Renal pelvis (tissue), 4 donors: ENCODE data around the gene HES4. TPM values are rescaled to one million over a fixed set of nuclear protein-coding genes. Genes with fewer than 3 reads are reported as not detected.
A peak's percentile ranks its signal among the peaks of the same experiment; 100 is the strongest.
"Not testable (repeated sequence)": the region's sequence is repeated elsewhere in the genome, so short reads cannot be mapped to it uniquely, and the experiment has no call there.

ENCODE experiments used
- DNase-seq: peaks from one replicate; pipeline ENCODE4 v3.0.0-alpha.2; 2013
- polyA plus RNA-seq, 3 donors: library from polyadenylated mRNA; unstranded; fragments of 120-200 nt; gene quantifications; one replicate each; pipeline ENCODE4 v1.2.1, GENCODE V29; 2013; ENCODE audit not compliant: insufficient read length in 3 of 3

The HES4 gene
- polyA plus RNA-seq, 3 donors, result 33.1 to 47.9 (median 43.2) TPM

GRCh38 chr1:1040004-1040991 is 40.4 kb upstream of the HES4 start:
- peak; percentile 69 for DNase-seq

DNA sequence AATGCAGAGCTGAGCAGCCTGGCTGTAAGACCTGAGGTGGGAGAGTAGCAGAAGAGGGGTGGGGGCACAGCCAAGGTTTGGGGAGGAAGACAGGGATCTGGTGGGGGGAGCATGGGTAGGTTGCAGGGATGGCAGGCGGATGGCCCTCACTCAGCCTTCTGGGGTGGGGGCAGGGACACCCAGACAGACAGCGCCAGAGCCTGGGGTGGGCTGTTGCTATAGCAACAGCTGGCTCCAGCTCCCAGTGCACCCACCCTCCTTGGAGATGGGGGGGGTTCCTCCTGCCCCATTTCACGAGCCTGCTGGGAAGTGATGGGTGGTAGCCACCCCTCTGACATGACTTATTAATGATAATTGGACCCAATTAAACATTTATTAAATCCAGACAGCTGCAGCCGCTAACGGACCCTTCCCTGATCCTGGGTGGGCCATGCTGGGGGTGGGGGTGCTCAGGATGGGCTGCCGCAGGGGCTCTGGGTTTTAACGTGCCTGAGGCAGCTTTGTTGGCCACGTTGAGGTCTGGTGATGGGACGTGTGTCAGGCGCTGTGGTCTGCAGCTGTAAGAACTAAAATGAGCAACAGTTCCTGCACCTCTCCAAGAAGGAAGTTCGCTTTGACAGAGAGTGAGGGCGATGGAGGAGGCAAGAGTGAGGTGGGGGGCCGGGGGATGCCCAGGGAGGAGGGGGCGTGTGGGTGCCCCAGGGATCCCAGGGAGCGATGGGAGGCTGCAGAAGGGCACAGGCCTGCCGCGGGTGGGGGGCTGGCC is 39.4 kb upstream of the HES4 start:
- no peak for DNase-seq

GRCh38 chr1:1038694-1039093 is 38.8 kb upstream of the HES4 start:
- no peak for DNase-seq

GRCh38 chr1:1037366-1038327 is 37.8 kb upstream of the HES4 start:
- no peak for DNase-seq

DNA sequence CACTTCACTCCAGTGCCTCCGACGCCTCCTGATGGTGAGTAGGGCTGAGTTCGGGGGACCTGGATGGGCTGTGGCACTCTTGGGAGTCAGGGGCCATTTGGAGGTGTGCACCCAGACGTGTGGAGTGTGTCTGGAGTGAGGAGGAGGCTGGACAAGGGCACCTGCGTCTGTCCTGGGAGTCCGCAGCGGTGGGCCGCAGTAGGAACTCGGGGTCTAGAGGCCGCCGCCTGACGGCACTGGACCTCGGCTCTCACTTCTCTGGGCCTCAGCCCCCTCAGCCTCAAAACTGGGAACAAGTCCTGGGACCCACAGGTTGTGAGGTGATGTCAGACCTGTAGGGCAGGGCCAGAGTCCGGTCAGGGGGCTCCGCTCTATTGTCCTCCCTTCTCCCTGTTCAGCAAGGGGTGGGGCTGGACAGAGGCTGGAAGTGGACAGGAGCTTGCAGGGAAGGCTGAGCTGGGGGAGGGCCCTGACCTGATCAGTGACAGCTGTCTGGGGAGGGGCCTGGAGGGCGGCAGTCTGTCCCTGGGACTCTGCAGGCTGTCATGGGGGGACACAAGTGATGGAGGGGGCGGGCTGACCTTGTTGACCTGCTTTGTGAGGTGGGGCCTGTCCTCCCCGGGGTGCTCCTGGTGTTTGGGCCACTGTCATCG is 35.5 kb upstream of the HES4 start:
- no peak for DNase-seq

DNA sequence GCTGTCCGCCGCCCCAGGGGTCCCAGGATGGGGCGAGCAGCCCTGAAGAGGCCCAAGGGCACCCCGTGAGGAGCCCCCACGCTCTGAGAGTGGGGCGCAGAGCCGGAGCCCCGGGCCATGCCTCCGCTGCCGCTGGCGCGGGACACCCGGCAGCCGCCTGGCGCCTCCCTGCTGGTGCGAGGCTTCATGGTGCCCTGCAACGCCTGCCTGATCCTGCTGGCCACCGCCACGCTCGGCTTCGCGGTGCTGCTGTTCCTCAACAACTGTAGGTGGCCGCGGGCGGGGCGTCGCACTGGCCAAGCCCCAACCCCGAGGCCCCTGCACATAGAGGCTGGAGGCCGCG is 34.5 kb upstream of the HES4 start:
- DNase-seq, result no peak

DNA sequence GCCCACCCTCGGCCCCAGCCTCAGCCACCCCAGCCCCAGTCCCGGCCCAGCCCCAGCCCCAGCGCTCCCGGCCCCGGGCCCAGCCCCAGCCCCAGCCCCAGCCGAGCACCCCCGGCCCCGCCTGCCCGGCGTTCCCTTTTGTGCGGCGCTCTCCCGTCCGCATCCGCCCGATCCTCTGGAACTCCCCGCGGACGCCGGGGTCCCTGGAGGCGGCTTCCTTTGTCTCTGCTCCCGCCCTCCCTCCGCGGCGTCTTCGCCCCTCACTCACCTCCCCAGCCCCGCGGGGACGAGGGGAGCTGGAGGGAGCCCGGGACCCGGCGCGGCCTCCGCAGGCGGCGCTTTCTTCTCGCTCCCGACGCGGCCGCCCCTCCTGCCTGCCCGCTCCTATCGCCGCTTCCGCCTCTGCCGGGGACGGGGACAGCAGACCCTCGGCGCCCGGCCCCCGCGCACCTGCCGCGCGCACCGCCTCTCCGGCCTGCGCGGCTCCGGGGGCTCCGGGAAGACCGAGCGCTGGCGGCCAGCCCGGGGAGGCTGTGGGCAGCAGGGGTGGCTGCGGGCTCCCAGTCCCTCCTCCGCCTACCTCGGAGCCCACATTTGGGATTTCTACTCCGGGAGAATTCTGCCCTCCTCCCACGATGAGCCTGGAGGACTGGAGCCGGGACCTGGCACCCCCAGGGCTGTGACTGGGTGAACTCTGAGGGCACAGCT is 34.0 kb upstream of the HES4 start:
- no peak for DNase-seq

DNA sequence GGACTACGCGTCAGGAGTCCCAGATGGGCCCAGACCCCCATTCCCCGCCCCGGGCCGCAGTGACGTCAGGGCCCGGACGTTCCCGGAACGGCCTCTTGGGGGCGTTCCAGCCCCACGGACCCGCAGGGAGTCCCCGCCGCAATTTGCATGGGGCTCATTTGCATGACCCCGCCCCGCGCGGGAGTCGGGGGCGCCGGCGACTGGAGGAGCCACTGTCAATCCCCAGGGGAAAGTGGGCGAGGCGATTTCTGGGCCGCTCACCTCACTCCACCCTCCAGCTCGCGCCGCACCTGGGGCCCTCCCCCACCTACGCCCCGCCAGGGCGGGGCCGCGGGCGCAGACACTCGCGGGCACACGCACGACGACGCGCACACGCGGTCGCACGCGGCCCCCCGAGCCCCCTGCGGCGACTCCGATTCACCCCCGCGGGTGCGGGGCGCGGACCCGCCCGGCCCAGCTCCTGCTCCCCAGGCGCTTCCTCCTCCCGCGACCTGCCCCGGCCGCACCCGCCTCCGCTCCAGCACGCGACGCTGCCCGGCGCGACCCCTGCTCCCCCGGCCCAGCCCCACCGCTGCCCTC is 33.2 kb upstream of the HES4 start:
- DNase-seq, result peak; percentile 91

DNA sequence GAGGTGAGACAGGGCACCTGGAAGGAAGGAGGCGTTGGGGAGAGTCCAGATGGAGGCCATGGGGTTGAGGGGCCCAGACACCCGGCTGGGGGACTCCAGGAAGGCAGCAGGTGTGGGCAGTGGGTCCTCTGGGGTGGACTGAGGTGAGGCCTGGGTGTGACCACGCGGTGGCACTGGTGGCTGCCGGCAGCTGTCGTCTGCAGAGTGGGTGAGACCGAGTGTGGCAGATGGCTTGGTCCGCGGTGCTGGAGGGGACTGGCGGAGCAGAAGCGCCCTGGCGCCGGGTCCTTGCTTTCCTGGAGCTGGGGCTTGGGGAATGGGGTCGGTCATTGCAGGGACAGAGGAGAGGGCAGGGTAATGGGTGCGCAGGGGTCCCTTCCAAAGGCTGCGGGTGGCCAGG is 32.5 kb upstream of the HES4 start:
- DNase-seq, result no peak

DNA sequence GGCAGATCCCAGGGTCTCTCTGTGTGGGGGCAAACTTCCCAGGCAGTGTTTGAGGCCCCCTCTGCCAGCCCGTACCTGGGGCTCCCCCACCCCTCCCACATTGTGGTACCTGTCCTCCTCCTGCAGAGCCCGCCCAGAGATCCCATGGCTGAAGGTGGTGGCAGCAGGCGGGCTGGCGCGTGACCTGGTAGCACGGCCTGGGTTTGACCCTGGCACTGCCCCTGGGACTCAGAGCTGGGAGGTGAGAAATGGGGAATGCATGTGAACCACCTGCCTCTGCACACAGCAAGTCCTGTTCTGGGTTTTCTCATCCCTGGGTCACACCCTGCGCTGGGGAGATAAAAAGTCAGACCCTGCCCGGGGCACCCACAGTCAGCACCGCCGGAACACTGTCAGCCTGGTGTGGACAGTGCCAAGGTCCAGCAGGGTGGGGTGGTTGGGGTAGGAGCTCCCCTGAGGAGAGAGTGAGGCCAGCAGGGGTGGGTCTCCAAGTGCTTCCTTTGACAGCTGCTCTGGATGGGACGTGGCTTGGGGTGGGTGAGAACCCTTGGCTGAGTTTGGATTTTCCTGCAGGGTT is 31.9 kb upstream of the HES4 start:
- DNase-seq, result no peak

DNA sequence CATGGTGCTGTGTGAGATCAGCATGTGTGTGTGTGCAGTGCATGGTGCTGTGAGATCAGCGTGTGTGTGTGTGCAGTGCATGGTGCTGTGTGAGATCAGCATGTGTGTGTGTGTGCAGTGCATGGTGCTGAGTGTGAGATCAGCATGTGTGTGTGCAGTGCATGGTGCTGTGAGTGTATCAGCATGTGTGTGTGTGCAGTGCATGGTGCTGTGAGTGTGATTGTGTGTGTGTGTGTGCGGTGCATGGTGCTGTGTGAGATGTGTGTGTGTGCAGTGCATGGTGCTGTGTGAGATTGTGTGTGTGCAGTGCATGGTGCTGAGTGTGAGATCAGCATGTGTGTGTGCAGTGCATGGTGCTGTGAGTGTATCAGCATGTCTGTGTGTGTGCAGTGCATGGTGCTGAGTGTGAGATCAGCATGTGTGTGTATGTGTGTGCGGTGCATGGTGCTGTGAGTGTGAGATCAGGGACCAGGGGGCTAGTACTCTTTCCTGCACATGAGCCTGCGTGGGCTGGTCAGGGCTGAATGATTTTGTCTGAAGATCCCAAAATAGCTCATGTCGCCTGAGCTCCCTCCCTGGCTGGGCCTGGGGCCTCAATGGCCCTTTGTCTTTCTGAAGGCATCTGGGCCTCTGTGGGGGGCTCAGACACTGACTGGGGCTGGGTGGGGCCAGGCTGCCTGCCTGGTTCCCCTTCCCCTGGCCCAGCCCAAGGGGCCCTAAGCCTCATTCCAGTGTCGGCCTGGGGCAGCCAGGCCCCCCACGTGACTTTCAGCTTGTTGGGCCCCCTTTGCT is 31.2 kb upstream of the HES4 start:
- not testable (repeated sequence) for DNase-seq

- DNase-seq, result no peak
Measured at GRCh38 chr1:1027791-1028190, 27.9 kb upstream of the HES4 start.

DNA sequence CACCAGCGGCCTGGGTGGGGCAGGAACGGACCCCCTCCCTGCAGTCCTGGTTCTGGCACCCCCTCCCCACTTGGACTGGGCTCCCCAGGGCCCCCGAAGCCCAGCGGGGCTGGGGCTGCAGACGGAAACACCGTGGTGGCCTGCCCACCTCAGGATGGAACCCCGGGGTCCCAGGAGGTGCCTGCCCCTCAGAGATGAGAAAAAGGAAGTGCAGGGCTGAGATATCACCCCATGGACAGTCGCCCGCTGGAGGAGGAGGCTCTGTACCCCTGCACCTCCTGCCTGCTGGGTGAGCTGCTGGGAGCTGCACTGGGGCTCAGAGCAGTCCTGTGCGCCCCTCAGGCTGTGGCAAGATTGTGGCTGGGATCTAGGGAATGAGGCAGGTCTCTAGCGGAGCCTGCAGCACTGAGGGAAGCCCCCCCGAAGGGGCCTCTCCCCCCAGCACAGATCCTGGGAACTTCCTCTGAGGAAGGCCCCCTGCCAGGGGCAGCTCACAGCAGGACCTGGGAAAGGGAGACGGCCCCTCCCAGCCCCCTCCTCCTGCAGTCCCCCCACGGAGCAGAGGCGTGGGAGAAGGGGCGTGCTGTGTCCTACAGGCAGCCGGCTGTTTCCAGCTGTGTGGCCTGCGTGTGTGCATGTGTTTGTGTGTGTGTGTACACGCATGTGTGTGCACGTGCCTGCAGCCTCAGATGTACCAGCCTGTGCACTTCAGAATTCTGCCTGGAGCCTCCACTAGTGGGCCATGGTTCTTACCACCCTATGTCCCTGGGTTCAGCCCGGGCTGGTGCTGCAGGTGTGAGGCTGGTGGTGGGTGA is 26.9 kb upstream of the HES4 start:
- no peak for DNase-seq

GRCh38 chr1:1025730-1026129 is 25.8 kb upstream of the HES4 start:
- no peak for DNase-seq

GRCh38 chr1:1024771-1025699 is 25.1 kb upstream of the HES4 start:
- peak; percentile 84 for DNase-seq

GRCh38 chr1:1024149-1024770 is 24.4 kb upstream of the HES4 start:
- no peak for DNase-seq

DNA sequence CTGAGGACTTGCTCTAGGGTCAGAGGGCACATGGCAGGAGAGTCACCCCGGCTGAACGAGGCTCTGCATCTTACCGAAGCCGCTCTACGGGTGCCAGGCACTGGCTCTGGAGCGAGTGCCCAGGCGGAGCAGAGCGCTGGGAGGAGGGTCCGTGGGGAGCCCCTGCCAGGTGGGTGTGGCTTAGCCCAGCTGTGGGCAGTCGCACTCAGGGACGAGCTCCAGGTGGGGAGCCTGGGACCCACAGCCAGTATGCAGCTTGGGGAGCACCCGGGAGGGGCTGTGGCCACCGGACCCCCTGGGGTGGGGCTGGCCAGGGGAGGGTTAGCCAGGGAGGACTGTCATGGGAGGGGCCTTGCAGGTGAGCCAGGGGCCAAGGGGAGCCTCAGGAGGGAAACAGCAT is 23.8 kb upstream of the HES4 start:
- DNase-seq, result no peak
